WI38 (cell line): Measurements from ENCODE around the gene BEND3.

Experiments
- H3K4me3 ChIP-seq: 2 replicates; pipeline ENCODE4 v1.5.1; 2011; ENCODE audit warnings: low read depth, mild to moderate bottlenecking, control low read depth, low read length
- TF ChIP-seq, protein P1 (sequence below): IDR thresholded peaks from 2 replicates; pipeline ENCODE4 v1.5.1; 2012; ENCODE audit warnings: low read depth, mild to moderate bottlenecking, control low read depth, low read length

BEND3 gene

DNA sequence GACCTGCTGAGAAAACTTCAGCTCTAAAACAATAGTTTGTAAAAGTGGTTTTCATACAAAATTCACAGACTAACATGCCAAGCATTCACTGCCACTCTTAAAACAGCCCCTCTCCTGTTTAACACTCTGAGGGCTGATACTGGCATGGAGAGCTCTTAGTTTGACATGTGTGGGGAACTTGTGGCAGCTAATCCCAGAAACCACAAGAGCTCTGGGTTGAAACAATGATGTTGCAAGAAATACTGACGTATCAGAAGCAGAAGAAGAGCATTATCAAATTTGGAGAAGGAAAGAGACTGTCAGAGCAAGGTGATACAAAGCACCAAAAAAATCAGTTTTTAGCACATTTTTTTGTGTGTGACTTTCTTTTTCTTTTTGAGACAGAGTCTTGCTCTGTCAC lies 5.1 kb downstream of the BEND3 start:
- H3K4me3 ChIP-seq: no peak overlapping the region
- TF ChIP-seq, protein P1, sequence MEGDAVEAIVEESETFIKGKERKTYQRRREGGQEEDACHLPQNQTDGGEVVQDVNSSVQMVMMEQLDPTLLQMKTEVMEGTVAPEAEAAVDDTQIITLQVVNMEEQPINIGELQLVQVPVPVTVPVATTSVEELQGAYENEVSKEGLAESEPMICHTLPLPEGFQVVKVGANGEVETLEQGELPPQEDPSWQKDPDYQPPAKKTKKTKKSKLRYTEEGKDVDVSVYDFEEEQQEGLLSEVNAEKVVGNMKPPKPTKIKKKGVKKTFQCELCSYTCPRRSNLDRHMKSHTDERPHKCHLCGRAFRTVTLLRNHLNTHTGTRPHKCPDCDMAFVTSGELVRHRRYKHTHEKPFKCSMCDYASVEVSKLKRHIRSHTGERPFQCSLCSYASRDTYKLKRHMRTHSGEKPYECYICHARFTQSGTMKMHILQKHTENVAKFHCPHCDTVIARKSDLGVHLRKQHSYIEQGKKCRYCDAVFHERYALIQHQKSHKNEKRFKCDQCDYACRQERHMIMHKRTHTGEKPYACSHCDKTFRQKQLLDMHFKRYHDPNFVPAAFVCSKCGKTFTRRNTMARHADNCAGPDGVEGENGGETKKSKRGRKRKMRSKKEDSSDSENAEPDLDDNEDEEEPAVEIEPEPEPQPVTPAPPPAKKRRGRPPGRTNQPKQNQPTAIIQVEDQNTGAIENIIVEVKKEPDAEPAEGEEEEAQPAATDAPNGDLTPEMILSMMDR: no peak

DNA sequence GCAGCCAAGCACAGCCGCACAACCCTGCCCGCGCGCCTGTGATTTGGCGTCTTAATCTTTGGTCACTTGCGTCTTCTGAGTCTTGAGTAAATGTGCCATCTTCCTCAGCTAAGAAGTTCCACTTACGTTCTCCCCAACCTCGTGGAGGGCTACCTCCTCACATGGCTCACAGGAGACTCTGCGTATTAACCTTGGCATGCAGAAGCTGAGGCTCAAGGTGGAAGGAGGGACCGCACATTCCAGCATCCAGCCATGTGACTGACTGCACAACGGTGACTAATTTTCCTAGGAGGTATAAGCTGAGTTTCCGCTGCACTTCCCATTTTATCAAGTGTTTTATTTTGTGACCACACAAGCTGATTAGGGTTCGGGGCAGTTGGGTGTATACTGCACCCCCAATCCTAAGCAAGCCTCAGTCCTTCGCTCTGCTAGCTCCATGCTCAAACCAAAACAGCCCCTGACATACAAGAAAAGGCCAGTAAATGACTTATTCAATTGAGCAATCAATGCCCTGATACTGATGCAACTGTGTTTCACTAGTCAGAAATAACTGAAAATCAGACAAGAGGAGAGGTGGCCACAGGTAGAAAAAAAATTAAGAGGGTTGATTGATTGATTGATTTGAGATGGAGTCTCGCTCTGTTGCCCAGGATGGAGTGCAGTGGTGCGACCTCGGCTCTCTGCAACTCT lies 7.0 kb downstream of the BEND3 start:
- no peak overlapping the region for H3K4me3 ChIP-seq
- TF ChIP-seq, protein P1: no peak

- no peak overlapping the region for H3K4me3 ChIP-seq
- TF ChIP-seq, protein P1: no peak
These were observed 7.5 kb downstream of the BEND3 start for GRCh38 chr6:107107791-107108190.

DNA sequence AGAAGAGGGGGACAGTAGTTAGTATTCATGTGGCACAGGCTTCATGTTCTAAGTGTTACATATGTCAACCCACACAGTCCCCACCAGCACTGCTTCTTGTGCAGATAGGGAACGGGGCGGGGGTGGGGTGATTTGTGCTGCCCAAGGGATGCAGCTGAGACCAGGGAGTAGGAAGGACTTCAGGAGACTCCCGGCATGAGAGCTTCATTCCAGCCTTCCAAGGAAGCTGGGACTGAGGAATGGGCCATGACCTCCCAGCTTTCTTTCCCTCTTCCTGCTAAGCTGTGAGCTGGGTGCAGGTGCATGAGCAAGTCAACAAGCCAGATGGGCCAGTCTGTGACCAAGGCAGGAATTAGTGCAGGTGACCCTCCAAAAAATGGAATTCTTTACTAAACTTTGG lies 9.2 kb downstream of the BEND3 start:
- no peak overlapping the region for H3K4me3 ChIP-seq
- TF ChIP-seq, protein P1: no peak

- TF ChIP-seq, protein P1: no peak
These were observed 9.7 kb downstream of the BEND3 start for GRCh38 chr6:107105511-107106116.

GRCh38 chr6:107103082-107103481 lies 12.2 kb downstream of the BEND3 start:
- TF ChIP-seq, protein P1: no peak
- no peak overlapping the region for H3K4me3 ChIP-seq

More at GRCh38 chr6:107105511-107106116, 9.7 kb downstream of the BEND3 start:
- no peak overlapping the region for H3K4me3 ChIP-seq

DNA sequence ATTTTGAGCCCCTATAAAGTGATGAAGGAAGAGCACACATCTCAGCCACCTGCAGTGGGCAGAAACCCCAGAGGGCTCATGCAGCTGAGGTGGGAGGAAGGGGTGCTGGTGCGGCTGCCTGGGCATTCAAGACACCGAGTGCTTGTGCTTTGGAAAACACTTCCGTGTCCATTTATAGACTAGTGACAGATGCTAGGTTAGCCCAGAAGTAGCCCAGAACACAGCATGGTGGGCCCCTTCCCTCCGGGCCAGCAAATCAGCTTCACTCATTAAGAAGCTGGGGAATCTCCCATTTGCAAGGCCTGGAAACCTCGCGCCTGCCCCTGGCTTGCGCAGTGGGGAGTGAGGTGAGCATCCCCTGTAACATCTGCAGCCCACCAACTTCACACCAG lies 12.9 kb downstream of the BEND3 start:
- TF ChIP-seq, protein P1: no peak
- H3K4me3 ChIP-seq: no peak overlapping the region
